ENCODE results near the gene RPF1.
A peak's percentile ranks its signal among the peaks of the same experiment; 100 is the strongest.
"Not testable (repeated sequence)": the region's sequence is repeated elsewhere in the genome, so short reads cannot be mapped to it uniquely, and the experiment has no call there.

RPF1 gene

GRCh38 chr1:84496498-84496897 lies 17.4 kb downstream of the RPF1 start:
- DNase-seq = no peak

DNA sequence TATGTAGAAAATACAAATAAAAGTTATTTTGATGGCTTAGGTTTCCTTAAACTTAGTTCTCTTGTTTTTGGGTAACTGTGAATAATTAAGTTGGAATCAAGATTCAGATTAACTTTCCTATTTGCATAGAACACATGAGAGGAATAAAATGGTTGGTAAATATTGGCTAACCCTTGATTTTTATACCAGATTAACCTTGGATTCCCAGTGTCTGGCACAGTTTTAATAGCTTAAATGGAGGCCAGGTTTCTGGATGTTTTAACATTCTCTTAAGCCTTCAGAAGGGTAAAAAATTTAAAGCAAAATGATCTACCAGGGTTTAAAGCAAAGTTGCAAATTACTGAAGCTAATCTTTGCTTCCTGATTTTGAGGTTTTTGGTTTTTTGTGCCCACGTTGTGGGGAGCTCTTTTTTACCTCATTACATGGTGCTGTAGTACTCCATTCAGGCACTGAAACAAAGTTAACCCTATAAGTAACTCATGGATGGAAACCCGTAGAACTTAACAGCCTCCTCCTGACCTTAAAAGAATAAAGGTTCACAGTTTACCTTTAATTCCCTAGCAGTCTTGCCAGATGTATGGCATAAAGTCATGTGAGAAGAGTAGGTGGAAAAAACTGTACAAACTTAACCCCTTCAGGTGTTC lies 18.7 kb downstream of the RPF1 start:
- no peak for DNase-seq

DNA sequence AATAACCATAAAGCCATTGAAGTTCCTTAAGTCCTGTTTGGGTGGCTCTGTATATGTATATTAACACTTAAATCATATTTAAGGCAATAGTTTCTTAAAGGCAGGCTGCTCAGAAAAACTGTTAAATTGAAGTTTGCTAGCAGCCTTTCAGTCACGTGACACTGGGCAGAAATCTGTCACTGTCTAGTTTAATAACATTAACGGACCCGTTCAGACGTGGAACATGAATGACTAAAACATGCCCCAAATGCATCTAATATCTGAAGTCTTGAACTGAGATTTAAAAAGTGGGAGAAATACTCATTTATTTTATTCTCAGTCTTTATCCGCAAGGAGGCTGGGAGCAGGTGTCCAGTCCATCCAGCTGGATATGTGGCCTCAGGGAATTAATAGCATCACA lies 23.9 kb downstream of the RPF1 start:
- no peak for DNase-seq

GRCh38 chr1:84504580-84505492 lies 25.8 kb downstream of the RPF1 start:
- DNase-seq = no peak

DNA sequence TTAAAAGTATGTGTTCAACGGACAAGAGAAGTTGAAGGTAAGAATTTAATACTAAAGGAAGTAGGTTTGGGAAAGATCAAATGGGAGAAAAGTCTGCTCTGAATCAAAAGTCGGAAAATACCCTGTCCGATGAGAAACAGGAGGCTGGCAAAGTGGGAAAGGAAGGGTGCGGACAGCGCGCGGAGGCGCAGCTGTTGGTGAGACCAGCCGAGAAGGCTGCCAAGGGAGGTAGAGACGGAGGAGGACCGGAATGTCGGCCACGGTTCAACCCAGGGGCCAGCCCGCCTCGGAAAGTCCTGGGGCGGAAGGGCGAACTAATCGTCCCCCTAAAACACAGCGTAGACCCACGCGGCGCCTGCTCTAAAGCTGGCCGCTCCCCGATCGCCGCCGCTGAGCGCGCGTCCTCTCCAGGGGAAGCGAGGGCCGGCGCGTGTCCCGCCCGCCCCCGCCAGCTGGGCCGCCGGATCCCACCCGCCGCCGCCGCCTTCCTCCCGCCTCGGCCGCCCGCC lies 26.5 kb downstream of the RPF1 start:
- DNase-seq = peak; percentile 39 to 51

DNA sequence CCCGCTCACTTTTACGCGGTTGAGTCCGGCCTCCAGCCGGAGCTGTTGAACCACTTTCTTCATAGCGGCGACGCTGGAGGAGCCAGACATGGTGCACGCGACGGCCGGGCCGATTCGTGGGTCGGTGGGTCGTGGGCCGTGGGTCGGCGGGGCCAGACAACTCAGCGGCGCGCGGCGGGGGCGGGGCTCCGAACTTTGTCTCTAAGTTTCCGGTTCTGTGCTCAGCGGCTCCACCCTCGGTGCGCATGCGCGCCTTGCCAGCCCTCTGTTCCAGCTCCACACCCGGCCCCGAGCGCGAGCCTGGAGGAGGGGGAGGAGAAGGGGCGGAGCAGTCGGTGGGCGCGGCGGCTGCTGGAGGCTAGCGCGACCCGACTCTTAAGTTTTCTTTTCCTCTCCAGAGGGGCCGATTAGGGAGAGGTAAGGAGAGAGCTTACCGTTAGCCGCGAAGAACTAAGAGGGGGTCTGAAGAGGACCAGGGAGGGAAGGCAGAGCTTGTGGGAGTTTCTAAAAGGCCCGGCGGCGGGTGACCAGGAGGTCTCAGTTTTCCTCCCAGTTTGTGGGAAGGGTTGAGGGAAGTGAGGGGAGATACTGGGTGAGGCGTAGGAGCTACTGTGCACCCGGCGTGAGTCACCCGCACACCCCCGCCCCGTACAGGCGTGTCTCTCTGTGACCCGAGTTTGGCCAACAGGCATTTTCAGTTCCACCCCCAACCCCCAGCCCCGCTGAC lies 27.1 kb downstream of the RPF1 start, which contains the start of the genes GNG5 and SPATA1:
GNG5 (minus strand) TSS at position 580 of the 727 bp plus-strand sequence; CDS start at position 90, 490 bp downstream.
SPATA1 (plus strand) TSS at position 385 of the 727 bp plus-strand sequence. CDS start 9,974 bp downstream, outside the sequence.
- peak; percentile 85 to 89 for DNase-seq

DNA sequence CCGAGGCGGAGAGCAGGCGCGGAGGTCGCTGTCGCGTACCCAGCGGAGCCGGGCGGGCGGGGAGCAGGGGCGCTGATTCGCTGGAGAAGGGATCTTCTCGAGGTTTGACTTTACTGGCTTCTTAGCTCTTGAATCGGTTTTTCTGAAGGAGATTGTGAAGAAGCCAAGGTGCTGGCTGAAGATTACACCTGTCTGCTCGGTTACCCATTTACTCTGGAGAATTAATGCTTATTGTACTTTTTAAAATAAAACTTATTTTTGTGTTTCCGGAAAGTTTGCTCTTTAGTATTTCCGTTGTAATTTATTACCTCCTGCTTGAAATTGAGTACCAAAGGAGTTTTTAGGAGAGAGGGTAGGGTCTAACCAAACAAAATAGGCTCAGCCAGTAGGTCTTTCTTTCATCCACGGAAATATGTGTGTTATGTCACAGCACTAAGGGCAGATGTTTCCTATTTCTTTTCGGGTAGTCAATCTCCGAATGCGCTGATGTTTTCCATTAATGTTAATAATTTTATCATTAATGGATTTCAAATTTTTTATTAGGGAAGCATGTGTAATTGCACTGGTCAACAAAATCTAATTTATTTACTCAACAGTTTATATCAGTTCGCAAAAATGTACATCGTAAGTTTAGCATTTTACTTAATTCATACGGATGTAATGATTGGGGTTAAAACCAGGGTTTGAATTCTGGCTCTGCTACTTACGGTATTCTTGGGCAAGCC lies 27.8 kb downstream of the RPF1 start:
- no peak for DNase-seq

GRCh38 chr1:84507887-84508286 lies 28.8 kb downstream of the RPF1 start:
- DNase-seq = not testable (repeated sequence)

GRCh38 chr1:84508510-84508909 lies 29.4 kb downstream of the RPF1 start:
- no peak for DNase-seq

GRCh38 chr1:84509029-84509428 lies 30.0 kb downstream of the RPF1 start:
- DNase-seq = no peak

DNA sequence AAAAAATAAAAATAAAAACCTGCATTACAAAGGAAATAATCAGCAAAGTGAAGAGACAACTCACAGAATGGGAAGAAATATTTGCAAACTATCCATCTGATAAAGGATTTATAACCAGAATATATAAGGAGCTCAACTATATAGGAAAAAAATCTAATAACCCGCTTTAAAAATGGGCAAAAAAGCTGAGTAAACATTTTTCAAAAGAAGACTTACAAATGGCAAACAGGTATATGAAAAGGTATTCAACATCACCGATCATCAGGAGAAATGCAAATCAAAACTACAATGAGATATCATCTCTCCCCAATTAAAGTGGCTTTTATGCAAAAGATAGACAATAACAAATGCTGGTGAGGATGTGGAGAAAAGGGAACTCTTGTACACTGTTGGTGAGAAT lies 31.1 kb downstream of the RPF1 start:
- no peak for DNase-seq

DNA sequence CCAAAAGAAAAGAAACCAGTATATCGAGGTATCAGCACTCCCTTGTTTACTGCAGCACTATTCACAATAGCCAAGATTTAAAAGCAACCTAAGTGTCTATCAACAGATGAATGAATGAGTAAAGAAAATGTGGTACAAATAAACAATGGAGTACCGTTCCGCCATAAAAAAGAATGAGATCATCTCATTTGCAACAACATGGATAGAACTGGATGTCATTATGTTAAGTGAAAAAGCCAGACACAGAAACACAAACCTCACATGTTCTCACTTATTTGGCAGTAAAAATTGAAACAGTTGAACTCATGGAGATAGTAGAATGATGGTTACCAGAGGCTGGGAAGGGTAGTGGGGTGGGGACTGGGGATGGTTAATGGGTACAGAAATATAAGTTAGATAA lies 31.6 kb downstream of the RPF1 start:
- DNase-seq = no peak

- DNase-seq = no peak
Measured at GRCh38 chr1:84524590-84524989, 45.5 kb downstream of the RPF1 start.

GRCh38 chr1:84525779-84526178 lies 46.7 kb downstream of the RPF1 start:
- peak; percentile 10 to 15 for DNase-seq

GRCh38 chr1:84538599-84538998 lies 59.5 kb downstream of the RPF1 start:
- DNase-seq = no peak

DNA sequence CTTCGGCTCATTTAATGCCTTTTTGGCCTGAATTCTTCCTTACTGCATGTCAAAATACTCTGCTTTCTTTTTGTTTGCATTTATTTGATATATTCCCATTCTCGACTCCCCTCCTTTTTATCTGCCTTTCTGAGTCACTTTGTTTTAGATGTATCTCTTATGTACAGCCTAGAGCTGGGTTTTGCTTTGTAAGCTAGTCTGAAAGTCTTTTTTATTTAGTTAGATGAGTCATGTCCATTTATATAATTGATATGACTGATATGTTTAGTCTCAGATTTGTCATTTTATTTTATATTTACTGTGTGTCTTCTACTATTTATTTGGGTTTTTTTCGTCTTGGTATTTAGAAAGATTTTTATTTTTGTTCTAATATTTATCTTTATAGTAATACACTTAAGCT lies 60.9 kb downstream of the RPF1 start:
- no peak for DNase-seq

GRCh38 chr1:84540759-84541158 lies 61.7 kb downstream of the RPF1 start:
- no peak for DNase-seq

- DNase-seq = no peak
Measured at GRCh38 chr1:84541679-84542078, 62.6 kb downstream of the RPF1 start.

All from NCI-H1930 (cell line).